GM18507 (cell line): ENCODE measurements around the gene PAXX.

Source experiments
- DNase-seq: peaks from one replicate; pipeline ENCODE4 v3.0.0; 2011; ENCODE audit warnings: low read depth; ENCODE audit not compliant: insufficient read length; ENCODE audit errors: extremely low spot score
- FAIRE-seq: peaks from 2 replicates; lab custom pipeline; 2011; peaks lifted over from hg19 to GRCh38; lab: Jason Lieb, UNC

The PAXX gene

GRCh38 chr9:137037483-137037882, 45.3 kb downstream of the PAXX start:
- no peak for FAIRE-seq
- no peak for DNase-seq

DNA sequence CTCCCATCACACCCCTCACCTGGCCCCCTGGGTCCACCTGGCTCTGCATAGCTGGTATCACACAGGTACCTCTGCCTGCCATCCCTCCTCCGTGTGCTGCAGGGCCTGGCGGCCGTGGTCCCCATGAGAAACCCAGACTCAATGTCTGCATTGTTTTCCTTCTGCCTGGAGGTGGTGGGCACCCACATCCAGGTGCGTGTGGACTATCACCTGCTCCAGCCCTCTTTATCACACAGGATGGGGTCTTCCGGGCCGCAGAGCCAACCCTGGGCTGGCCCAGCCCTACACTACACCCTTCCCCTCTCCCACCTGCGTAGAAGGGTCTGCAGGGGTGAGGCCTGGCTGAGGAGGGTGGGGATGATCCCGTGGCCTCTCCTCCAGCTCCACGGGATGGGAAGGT, 46.7 kb downstream of the PAXX start:
- no peak for FAIRE-seq
- no peak for DNase-seq

- DNase-seq: no peak
- no peak for FAIRE-seq
These were observed 47.6 kb downstream of the PAXX start for GRCh38 chr9:137039611-137040366.

DNA sequence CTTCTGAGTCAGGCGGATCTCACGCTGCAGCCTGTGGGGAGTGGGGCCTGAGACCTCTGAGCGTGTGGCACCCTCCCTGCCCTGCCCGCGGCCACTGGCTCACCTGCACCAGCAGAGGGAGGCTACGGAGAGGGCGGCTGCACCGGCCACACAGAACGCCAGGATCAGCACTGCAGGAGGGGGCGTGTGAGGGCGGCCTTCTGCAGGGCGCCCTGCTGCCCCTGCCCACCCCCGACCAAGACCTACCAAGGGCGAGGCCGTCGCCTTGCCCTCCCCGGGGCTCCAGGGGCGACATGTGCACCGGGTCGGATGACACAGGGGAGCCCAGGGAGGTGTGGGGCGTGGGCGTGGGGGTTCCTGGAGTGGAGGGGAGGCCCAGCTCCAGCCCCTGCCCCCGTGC, 48.3 kb downstream of the PAXX start:
- no peak for DNase-seq
- no peak for FAIRE-seq

GRCh38 chr9:137041124-137041523, 48.9 kb downstream of the PAXX start:
- DNase-seq (no peak), FAIRE-seq (no peak)

- DNase-seq (no peak), FAIRE-seq (no peak)
These were observed 50.8 kb downstream of the PAXX start for GRCh38 chr9:137042751-137043727.
